ENCODE results near the gene NLK.

GRCh38 chr17:28173031-28173561 lies 130.6 kb downstream of the NLK start:
- TF ChIP-seq, protein P1, sequence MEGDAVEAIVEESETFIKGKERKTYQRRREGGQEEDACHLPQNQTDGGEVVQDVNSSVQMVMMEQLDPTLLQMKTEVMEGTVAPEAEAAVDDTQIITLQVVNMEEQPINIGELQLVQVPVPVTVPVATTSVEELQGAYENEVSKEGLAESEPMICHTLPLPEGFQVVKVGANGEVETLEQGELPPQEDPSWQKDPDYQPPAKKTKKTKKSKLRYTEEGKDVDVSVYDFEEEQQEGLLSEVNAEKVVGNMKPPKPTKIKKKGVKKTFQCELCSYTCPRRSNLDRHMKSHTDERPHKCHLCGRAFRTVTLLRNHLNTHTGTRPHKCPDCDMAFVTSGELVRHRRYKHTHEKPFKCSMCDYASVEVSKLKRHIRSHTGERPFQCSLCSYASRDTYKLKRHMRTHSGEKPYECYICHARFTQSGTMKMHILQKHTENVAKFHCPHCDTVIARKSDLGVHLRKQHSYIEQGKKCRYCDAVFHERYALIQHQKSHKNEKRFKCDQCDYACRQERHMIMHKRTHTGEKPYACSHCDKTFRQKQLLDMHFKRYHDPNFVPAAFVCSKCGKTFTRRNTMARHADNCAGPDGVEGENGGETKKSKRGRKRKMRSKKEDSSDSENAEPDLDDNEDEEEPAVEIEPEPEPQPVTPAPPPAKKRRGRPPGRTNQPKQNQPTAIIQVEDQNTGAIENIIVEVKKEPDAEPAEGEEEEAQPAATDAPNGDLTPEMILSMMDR (IDR thresholded peaks at IDR 0.05; ENCODE audit: insufficient read depth, low read length, poor library complexity, severe bottlenecking), result no peak
- TF ChIP-seq EZH2phosphoT487 (conservative IDR thresholded peaks at IDR 0.05; ENCODE audit: low read length), result no peak

All from SU-DHL-6 (cell line).